GM19468 (cell line): ENCODE measurements around the gene SLC35D2.

Experiments used
- ATAC-seq: cut with Tn5 transposase; IDR thresholded peaks from one replicate; pipeline ENCODE4 v1.9.1; 2021; ENCODE audit warnings: mild to moderate bottlenecking, moderate library complexity, moderate number of reproducible peaks; ENCODE audit not compliant: unreplicated experiment; ENCODE audit errors: extremely low read depth

Gene SLC35D2

GRCh38 chr9:96383165-96383942 is at the start of gene SLC35D2:
Gene SLC35D2 (minus strand): TSS chr9:96383711. CDS start chr9:96383634, 77 bp downstream.
- ATAC-seq = no peak

DNA sequence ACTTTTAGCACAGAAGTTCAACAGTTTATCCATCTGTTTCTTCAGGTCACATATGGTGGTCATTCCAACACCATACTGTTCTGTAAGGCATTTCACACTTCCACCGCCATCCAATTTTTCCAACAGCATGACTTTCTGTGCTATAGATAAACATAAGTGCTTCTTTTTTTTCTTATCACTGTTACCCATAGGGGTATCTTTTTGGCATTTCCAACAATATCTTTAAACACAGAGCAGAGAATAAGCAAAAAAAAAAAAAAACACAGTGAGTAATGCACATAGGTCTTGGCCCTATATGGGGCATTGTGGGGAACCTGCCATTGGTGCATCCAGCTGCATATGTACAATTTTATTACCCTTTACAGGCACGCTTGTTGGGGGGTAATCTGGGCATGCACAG is 46.9 kb upstream of the SLC35D2 start:
- ATAC-seq = no peak

DNA sequence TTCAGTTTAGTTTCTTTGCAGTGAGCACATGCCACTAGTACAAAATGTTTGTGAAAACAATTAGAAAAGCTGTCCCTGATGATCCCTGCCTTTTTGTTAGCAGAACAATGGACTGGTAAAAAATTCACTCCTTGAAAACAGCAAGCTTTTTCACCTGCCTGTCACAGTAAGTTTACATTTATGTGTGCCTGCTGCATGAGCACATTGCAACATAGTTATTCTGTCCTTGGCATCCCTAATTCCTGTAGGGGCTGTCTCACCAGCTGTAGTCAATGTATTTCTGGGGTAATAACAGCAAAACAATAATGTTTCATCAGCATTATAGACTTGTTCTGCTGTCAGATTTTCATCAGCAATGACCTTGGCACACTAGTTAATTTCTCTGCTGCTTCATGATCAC is 46.2 kb upstream of the SLC35D2 start:
- ATAC-seq = no peak

- no peak for ATAC-seq
Measured at GRCh38 chr9:96425500-96426169, 42.1 kb upstream of the SLC35D2 start.

GRCh38 chr9:96423985-96424336 is 40.5 kb upstream of the SLC35D2 start:
- no peak for ATAC-seq

- no peak for ATAC-seq
Measured at GRCh38 chr9:96423322-96423984, 39.9 kb upstream of the SLC35D2 start.

- ATAC-seq = no peak
Measured at GRCh38 chr9:96420468-96421219, 37.1 kb upstream of the SLC35D2 start.

DNA sequence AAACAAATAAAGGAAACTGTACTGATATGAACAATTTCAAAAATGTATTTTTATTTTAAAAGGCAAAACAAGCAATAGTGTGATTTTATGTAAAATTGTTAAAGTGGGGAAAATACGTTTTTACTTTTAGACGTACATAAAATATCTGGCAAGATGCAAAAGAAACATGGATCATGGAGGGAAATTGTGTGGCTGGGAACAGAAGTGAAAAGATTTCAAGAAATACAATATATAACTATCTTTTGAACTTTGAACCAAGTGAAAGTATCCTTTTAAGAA is 36.1 kb upstream of the SLC35D2 start:
- ATAC-seq = no peak

GRCh38 chr9:96418920-96419690 is 35.6 kb upstream of the SLC35D2 start:
- peak; percentile 16 for ATAC-seq

DNA sequence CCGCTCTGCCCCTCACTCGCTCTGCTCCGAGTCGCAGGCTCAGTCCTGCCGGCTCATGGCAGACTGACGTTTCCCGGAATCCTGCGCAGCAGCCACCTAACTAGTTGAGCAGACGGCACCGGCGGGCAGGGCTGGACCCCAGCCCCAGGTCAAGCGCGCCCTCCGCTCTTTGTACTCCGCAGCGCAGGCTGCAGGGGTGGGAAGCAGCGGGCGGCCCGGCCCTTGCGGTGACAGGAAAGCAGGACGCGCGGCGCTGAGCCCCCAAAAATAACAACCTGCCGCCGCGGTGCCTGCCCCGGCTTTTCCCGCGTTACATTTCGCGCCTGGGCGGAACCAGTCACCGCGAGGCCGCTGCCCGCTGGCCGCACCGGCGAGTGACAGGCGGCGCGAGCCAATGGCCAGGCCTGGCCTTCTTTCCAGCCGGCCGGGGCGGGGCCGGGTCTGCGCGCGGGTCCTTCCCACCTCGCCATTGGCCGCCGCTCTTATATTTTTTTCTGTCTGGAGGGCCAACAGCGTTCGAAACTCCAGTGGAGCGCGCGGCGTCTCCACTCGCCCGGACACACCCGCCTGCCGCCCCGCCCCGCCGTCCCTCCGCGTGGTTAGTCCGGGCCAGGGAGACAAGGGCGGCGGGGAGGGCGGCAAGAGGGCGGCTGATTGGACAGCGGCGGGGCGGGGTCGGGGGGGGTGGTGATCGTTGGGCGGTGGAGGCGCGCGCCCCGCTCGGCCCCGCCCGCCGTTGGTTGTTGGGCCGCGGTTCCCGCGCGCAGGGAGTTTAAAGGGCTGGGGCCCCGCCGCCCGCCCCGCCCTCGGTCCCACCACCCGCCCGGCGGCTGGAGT is 34.8 kb upstream of the SLC35D2 start, which contains the start of gene ZNF367:
TSS of gene ZNF367 (minus strand) at position 288 of the 837 bp plus-strand sequence. CDS start 338 bp downstream, outside the sequence.
- ATAC-seq = peak; percentile 44

DNA sequence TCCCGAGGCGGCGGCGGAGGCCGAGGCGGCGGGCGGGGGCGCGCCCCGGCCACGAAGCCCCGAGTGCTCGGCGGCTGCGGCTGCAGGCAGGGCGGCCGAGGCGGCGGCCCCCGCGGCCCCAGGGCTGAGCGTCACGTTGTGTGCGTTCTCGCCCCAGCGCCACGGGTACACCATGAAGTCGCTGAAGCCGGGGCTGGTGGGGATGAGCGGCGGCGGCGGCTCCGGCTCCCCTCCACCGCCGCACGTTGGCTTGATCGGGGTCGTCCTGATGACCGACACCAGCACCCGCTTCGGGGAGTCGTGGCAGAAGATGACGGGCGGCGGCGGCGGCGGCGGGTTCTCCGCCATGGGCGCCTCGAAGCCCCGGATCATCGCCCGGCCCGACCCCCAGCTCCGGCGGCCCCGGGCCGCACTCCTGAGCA is 34.2 kb upstream of the SLC35D2 start:
- ATAC-seq = no peak

- ATAC-seq = no peak
Measured at GRCh38 chr9:96417051-96417586, 33.6 kb upstream of the SLC35D2 start.

DNA sequence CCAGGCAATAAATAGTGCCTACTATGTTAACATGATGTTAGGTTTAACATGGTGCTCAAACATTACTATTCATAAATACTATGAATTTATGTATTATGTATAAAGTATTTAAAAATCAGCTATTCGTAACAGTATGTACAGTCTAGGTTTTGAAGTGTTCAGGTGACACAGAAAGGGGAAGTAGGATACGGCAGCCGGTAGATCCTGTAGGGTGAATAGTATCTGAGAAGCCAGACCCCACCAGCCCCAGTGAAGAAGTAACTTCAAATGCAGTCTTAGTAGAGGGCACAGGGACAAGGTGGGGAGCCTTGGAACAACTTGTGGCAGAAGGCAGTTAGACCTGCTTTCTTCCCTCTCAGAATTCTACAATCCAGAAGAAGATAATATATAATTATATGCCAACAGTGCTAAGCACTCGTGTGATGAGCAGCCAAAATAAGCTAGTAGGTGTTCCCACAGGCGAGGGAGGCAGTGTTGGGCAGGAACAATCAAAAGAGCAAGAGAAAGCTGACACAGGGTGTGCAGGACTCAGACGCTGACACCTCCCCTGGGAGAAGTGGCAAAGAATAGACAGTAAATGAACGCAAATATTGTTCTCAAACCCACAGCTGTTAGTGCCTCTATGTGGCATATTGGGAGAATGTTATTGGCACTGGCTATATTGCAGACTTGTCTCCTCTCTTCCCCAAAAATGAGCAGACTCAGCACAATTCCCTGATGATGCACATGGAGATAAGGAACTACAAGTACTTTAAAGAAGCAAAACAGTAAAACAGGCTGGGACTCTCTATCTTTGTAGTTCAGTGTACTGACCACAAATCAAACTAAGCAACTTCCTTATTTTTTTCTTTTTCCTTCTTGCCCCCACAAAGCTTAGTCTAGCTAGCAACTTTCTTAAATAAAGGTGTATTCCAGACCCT is 30.1 kb upstream of the SLC35D2 start:
- no peak for ATAC-seq

- ATAC-seq = no peak
Measured at GRCh38 chr9:96412174-96412913, 28.8 kb upstream of the SLC35D2 start.

DNA sequence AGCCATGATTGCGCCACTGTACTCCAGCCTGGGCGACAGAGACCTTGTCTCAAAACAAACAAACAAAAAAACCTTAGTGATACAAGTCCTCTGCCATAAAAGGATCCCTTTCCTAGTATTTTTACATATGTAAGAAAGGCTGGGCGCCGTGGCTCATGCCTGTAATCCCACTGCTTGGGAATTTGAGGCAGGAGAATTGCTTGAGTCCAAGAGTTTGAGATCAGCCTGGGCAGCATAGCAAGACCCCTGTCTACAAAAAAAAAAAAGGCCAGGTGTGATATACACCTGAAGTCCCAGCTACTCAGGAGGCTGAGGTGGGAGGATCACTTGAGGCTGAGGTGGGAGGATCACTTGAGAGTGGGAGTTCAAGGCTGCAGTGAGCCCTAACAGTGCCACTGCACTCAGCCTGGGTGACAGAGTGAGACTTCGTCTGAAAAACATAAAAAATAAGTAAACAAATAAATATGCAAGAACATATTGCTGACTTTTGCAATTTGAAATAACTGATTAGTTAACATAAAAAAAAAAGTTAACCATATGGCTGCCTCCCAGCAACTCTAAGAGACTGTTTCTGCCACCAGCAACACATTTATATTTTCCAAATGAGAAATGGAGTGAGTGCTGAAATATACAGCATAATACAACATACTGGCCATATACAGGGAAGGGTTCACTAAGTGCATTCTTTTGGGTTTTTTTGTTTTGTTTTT is 27.8 kb upstream of the SLC35D2 start:
- ATAC-seq = no peak
